GM18517 (cell line): Measurements from ENCODE around the gene KRTAP4-6.
"Not testable (repeated sequence)": the region's sequence is repeated elsewhere in the genome, so short reads cannot be mapped to it uniquely, and the experiment has no call there.

Experiments
- ATAC-seq: cut with Tn5 transposase; IDR thresholded peaks from one replicate; pipeline ENCODE4 v1.9.1; 2021; ENCODE audit warnings: mild to moderate bottlenecking, moderate library complexity; ENCODE audit not compliant: unreplicated experiment

The KRTAP4-6 gene

GRCh38 chr17:41147531-41148204 lies 7.3 kb upstream of the KRTAP4-6 start:
- ATAC-seq: no peak

DNA sequence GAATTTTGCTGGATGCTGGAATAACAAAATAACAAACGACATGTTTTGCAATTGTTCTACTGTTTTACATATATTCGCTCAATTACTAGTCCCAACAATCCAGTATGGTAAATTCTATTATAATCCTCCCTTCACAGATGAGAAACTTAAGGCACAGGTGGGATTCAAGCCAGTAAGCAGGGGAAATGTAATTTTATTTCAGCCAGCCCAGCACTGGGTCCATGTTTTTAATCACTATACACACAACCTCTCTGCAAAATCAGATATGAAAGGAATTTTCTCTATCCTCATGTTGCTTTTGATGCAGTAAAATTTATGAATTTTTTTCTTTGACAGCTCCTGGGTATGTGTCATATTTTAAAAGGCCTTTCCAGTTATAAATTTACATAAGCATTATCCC lies 4.9 kb upstream of the KRTAP4-6 start:
- no peak for ATAC-seq

- no peak for ATAC-seq
Measured at GRCh38 chr17:41144846-41145245, 4.5 kb upstream of the KRTAP4-6 start.

DNA sequence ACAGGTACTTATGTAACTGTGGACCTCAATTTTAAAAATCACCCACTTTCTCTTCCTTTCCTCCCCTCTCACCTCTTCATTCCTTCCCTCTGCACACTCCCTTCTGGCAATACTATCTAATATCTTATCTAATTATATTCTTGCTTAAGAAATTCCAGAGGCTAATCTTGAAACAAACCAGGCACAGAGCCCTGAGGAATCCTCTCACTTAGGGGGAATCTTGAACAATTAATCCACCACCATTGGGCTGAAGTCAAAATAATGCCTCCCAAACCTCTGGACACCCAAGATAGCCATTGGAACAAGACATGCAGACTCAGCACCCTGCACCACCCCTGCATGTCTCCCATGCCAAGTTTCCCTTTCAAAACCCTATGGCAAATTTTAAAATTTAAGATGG lies 1.0 kb upstream of the KRTAP4-6 start:
- no peak for ATAC-seq

- ATAC-seq: not testable (repeated sequence)
Measured at GRCh38 chr17:41139865-41140264, 479 bp downstream of the KRTAP4-6 start.

GRCh38 chr17:41133880-41134735 lies 6.2 kb downstream of the KRTAP4-6 start:
- ATAC-seq: no peak

DNA sequence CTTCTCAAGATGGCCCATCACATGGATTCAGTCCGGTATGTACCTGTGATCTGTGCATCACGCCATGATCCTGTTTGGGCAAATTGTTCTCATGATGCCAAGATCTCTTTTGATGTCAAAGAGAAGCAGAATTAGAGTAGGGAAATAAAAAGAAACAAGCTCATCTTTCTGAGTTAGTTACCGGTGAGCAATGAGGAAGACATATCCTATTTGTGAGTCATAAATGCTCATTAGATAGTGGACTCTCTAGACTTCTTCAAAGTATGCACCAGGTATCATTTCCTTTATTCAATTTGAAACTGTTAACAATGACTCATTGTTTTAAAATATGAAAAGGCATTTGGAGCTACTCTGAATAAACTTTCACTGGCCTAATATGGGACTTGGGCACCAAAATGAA lies 8.4 kb downstream of the KRTAP4-6 start:
- ATAC-seq: no peak

- ATAC-seq: no peak
Measured at GRCh38 chr17:41127371-41127770, 13.0 kb downstream of the KRTAP4-6 start.

DNA sequence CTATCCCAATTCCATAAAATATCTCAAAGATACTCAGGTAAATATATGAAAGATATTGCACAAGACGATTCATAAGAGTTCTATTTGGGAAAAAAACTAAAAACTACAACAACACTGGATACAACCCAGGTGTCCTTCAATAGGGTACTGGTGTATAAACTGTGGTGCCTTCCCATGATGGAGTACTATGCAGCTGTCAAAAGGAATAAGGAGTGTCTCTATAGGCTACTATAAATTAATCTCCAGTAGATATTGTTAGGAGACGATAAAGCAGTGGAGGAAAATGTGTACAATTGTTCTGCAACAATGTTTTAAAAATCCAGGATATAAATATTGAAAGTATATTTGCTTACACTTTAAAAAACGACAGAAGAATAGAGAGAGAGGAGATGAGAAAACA lies 13.9 kb downstream of the KRTAP4-6 start:
- no peak for ATAC-seq

- ATAC-seq: no peak
Measured at GRCh38 chr17:41125064-41125463, 15.3 kb downstream of the KRTAP4-6 start.

GRCh38 chr17:41123991-41124371 lies 16.4 kb downstream of the KRTAP4-6 start, which contains the start of gene KRTAP4-12:
Gene KRTAP4-12, minus strand, starts transcription at chr17:41124182. Its CDS starts 60 bp downstream, at chr17:41124122.
- ATAC-seq: not testable (repeated sequence)

DNA sequence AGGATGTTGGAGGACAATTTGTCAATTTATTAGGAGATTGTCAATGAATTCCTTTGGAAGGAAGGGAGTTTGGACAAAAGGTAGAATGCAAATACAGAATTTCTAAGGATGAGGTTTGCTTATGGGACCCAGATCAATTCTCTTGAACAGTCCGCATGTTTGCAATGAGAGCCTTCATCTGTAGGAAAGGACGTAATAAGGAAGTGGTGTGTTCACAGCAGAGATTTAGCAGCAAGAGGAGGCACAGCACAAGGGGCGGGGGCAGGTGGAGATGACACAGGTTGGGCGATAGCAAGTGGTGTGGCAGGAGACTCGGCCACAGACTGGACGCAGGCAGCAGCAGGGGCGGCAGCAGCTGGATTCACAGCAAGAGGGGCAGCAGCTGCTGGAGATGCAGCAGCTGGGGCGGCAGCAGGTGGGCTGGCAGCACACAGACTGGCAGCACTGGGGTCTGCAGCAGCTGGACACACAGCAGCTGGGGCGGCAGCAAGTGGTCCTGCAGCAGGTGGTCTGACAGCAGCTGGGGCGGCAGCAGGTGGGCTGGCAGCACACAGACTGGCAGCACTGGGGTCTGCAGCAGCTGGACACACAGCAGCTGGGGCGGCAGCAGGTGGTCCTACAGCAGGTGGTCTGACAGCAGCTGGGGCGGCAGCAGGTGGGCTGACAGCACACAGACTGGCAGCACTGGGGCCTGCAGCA lies 16.9 kb downstream of the KRTAP4-6 start:
- ATAC-seq: not testable (repeated sequence)

DNA sequence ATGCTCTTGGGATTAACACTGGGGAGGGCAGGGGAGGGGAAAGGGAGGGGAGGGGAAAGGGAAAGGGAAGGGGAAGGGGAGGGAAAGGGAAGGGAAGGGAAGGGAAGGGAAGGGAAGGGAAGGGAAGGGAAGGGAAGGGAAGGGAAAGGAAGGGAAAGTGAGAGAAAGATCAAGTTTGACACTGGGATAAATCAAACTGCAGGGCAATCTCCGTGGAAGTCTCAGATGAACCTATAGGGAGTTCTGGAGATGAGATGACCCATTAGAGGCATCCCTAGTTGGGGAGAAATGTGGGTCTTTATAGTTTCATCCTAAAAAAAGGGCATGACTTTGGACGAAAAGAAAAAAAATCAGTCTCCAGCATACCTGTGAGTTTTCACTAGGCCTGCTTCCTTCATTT lies 18.6 kb downstream of the KRTAP4-6 start:
- ATAC-seq: no peak

DNA sequence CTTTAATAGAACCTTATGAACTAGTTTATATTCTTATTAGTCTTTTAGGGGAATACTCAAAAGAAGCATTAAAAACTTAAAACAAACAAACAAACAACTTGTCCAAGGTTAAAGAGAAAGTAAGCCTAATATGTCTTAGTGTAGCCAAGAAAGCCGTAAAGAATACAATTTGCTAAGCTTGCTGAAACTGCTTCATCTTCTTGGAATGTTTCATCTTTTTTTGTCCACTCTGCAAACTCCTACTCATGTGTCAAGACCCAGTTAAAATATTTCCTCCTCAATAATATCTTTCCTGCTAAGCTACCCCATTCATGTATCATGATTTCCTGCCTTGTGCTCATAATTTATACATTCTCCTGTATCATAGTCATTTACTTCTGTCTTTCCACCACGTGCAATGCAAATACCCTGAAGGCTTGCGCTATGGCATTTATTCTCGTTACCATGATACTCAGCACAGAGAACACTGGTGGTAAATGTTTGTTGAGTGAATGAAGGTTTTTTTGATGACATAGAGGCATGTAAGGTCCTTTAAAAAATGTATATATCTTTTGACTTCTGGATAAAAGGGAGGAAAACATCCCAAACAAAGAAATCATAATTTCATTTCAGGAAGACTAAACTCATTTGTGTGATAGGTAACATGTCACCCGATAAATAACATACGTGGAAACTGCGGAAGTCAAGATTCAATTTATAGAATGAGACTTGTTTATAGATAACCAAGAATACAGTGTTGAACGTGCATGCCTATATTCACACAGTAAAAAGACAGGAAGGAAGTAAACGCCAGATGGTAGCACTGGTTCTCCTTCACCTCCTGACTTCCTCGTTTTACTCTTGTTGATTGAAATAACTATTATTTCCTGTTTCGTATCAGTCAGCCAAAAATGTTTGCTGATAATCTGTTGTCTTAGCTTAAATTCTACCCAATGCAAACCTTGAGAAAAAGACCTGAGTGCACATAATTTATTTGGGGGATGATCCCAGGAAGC lies 20.4 kb downstream of the KRTAP4-6 start:
- ATAC-seq: not testable (repeated sequence)

- no peak for ATAC-seq
Measured at GRCh38 chr17:41118721-41119120, 21.6 kb downstream of the KRTAP4-6 start.

GRCh38 chr17:41117846-41118386 lies 22.4 kb downstream of the KRTAP4-6 start, which contains the start of gene KRTAP4-11:
Gene KRTAP4-11, minus strand, starts transcription at chr17:41118373. Its CDS starts 58 bp downstream, at chr17:41118315.
- not testable (repeated sequence) for ATAC-seq

GRCh38 chr17:41116297-41116696 lies 24.0 kb downstream of the KRTAP4-6 start:
- ATAC-seq: no peak

DNA sequence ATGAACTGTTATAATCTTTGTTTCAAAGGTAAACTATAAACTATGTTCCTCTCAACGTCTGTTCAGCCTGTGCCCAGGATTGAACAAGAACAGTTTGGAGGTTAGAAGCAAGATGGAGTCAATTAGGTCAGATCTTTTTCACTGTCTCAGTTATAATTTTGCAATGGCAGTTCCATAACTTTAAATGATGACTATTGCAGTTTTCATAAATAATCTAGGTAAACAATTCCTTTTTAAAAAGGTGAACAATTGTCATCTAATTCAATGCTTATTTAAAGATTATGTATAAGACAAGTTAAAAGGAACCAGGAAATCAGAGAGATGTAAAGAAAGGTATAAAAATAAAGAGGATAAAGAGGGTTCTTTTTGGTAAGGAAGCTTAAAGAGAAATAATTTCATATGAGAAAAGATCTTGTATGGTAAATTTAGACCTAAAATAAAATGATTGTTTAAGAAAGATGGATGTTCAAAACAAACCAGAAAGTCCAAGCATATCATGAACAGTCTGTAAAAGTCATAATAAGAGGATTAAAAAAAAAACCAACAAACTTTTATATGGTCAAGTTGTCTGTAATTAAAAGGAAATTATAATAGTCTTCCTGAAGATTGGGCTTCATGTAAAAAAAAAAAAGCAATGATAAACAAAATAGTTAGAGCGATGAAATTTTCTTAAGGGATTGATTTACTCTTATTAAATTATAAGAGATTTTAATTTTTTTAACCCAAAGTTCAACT lies 29.0 kb downstream of the KRTAP4-6 start:
- ATAC-seq: no peak

GRCh38 chr17:41108728-41109386 lies 31.5 kb downstream of the KRTAP4-6 start:
- not testable (repeated sequence) for ATAC-seq
